ENCODE measurements around the gene PATE1. TPM values are rescaled to one million over a fixed set of nuclear protein-coding genes. Genes with fewer than 3 reads are reported as not detected.

The PATE1 gene
- total RNA-seq, 1 donor from 2014 or later: not detected

DNA sequence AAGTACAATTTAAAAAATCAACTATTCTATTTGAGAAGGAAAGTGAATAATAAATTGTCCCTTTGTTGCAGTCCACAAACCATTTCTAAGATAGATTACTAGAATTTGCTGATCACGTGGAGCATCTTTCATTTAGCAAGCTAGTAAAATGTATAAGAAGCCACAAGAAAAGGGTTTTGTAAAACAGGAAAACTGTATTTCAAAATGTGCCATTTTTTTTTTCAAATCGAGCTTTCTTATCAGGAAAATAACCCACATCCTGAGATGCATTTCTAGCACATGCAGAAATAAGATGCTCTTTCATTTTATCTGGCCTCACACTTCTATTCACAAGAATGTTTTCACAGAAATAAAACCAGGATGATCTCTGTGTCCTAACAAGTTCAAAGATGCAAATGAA, 38.6 kb downstream of the PATE1 start:
- H3K9me3 Mint-ChIP-seq: no peaks in the 10 kb centered on the region
- no peak for DNase-seq
- intact Hi-C loops (cut with micrococcal nuclease): no loop called here
- no peak overlapping the region for H3K4me3 Mint-ChIP-seq
- no peaks in the 10 kb centered on the region for H3K27me3 Mint-ChIP-seq
- H3K36me3 Mint-ChIP-seq (ENCODE audit: low read depth): no peaks in the 10 kb centered on the region
- ATAC-seq (ENCODE audit: low read depth): no peak
- CTCF ChIA-PET: no interaction called here
- H3K27ac Mint-ChIP-seq: no peak overlapping the region
- TF ChIP-seq, protein P1, sequence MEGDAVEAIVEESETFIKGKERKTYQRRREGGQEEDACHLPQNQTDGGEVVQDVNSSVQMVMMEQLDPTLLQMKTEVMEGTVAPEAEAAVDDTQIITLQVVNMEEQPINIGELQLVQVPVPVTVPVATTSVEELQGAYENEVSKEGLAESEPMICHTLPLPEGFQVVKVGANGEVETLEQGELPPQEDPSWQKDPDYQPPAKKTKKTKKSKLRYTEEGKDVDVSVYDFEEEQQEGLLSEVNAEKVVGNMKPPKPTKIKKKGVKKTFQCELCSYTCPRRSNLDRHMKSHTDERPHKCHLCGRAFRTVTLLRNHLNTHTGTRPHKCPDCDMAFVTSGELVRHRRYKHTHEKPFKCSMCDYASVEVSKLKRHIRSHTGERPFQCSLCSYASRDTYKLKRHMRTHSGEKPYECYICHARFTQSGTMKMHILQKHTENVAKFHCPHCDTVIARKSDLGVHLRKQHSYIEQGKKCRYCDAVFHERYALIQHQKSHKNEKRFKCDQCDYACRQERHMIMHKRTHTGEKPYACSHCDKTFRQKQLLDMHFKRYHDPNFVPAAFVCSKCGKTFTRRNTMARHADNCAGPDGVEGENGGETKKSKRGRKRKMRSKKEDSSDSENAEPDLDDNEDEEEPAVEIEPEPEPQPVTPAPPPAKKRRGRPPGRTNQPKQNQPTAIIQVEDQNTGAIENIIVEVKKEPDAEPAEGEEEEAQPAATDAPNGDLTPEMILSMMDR (IDR thresholded peaks at IDR 0.05): no peak
- POLR2A ChIA-PET: no interaction called here
- no peaks in the 10 kb centered on the region for H3K4me1 Mint-ChIP-seq

DNA sequence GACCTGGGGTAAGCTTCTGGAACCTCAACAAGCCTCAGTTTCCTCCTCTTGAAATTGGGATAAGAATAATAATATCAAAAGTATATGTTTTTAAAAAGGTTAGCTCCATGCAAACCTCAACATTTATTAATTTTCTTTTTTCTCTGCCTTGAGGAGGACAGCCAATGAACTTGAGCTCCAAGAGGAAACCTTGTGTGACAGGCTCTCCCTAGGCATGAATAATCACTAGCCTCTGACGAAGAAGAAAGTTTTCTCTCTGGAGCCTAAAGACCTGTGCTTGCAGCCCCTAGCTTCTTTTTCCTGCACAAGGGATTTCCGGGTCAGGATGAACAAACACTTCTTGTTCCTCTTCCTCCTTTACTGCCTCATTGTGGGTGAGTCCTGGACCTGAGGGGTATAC, 41.7 kb downstream of the PATE1 start, which contains the start of gene PATE3:
TSS of gene PATE3 (plus strand) at position 301 of the 400 bp plus-strand sequence. CDS start at position 326, 25 bp downstream.
- no peak within 1 kb of the TSS for H3K4me3 Mint-ChIP-seq
- no peak for ATAC-seq (ENCODE audit: low read depth)

DNA sequence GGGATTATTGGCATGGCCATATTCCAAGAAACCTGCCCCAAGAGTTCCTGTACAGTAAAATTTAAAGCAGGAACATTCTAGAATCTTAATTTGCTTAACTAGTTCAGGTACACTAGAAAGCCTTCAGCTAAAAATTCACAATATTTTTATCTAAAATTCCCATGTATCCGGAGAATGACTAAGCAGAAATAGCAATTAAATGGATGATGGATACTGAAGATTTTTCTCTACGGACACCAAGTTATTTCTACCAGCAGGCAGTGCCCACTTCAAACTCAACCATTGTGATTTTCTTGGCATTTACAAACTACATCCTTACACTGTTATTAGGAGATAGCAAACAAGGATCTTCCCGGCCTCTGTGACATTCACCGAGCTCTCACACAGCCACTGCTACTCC, 44.7 kb downstream of the PATE1 start:
- Mint-ChIP-seq H3K4me1 (no peaks in the 10 kb centered on the region), H3K27me3 (no peaks in the 10 kb centered on the region), H3K36me3 (ENCODE audit: low read depth) (no peaks in the 10 kb centered on the region), H3K4me3 (no peak overlapping the region), H3K27ac (no peak overlapping the region), H3K9me3 (peaks cover 21% of the 10 kb centered on the region)
- TF ChIP-seq, protein P1 (IDR thresholded peaks at IDR 0.05): no peak
- DNase-seq (no peak), ATAC-seq (ENCODE audit: low read depth) (no peak)
- ChIA-PET CTCF (no interaction called here), POLR2A (no interaction called here)
- intact Hi-C loops (cut with micrococcal nuclease): no loop called here

More for the DNA sequence above, 41.7 kb downstream of the PATE1 start, which contains the start of gene PATE3:
- Mint-ChIP-seq H3K4me1 (no peaks in the 10 kb centered on the region), H3K36me3 (ENCODE audit: low read depth) (no peaks in the 10 kb centered on the region), H3K9me3 (no peaks in the 10 kb centered on the region), H3K27ac (no peak within 1 kb of the TSS), H3K27me3 (no peaks in the 10 kb centered on the region)
- POLR2A ChIA-PET: no interaction called here
- CTCF ChIA-PET: no interaction called here
- TF ChIP-seq, protein P1 (IDR thresholded peaks at IDR 0.05): no peak
- DNase-seq: no peak
- intact Hi-C loops (cut with micrococcal nuclease): no loop called here

GRCh38 chr11:125797641-125798040, 51.6 kb downstream of the PATE1 start:
- ChIA-PET POLR2A (no interaction called here), CTCF (no interaction called here)
- Mint-ChIP-seq H3K4me3 (no peak overlapping the region), H3K9me3 (peaks cover 52% of the 10 kb centered on the region), H3K27me3 (no peaks in the 10 kb centered on the region), H3K27ac (no peak overlapping the region), H3K36me3 (ENCODE audit: low read depth) (peaks cover 1% of the 10 kb centered on the region), H3K4me1 (no peaks in the 10 kb centered on the region)
- TF ChIP-seq, protein P1 (IDR thresholded peaks at IDR 0.05): no peak
- intact Hi-C loops (cut with micrococcal nuclease): no loop called here
- DNase-seq (no peak), ATAC-seq (ENCODE audit: low read depth) (no peak)

Other genes starting within 250 kb of the PATE1 start
- gene EI24, start 176.8 kb upstream of the PATE1 start, total RNA-seq: 34.3 and 34.5 TPM in 2 replicates
- 79.4 and 86.5 TPM in 2 replicates for gene STT3A, start 153.4 kb upstream of the PATE1 start, total RNA-seq
- gene CHEK1, start 121.1 kb upstream of the PATE1 start, total RNA-seq: 9.6 and 10.5 TPM in 2 replicates
- gene ACRV1, start 65.4 kb upstream of the PATE1 start, total RNA-seq: not detected in 2 replicates
- not detected in 2 replicates for gene PATE2, start 32.5 kb downstream of the PATE1 start, total RNA-seq
- not detected in 2 replicates for gene PATE3, start 41.8 kb downstream of the PATE1 start, total RNA-seq
- gene PATE4, start 87.0 kb downstream of the PATE1 start, total RNA-seq: not detected in 2 replicates
- gene HYLS1, start 141.4 kb downstream of the PATE1 start, total RNA-seq: 9.0 TPM in 2 replicates
- 10.2 and 13.2 TPM in 2 replicates for gene PUS3, start 156.9 kb downstream of the PATE1 start, total RNA-seq
- gene DDX25, start 158.2 kb downstream of the PATE1 start, total RNA-seq: 0.24 TPM in 1 of 2 replicates, not detected in the other
- not detected in 2 replicates for gene VSIG10L2, start 199.8 kb downstream of the PATE1 start, total RNA-seq

Measured in activated B cell treated with CpG ODN at 0.5 μM for 24 hours (primary cell).